ENCODE results near the gene PCID2. TPM values are rescaled to one million over a fixed set of nuclear protein-coding genes. Genes with fewer than 3 reads are reported as not detected.
A peak's percentile ranks its signal among the peaks of the same experiment; 100 is the strongest.

The PCID2 gene
- total and polyA plus RNA-seq, 2 of the 13 experiments (the other 11 are each of a cell fraction or from before 2014, with no cell fraction given) = 65.0 to 111 TPM

DNA sequence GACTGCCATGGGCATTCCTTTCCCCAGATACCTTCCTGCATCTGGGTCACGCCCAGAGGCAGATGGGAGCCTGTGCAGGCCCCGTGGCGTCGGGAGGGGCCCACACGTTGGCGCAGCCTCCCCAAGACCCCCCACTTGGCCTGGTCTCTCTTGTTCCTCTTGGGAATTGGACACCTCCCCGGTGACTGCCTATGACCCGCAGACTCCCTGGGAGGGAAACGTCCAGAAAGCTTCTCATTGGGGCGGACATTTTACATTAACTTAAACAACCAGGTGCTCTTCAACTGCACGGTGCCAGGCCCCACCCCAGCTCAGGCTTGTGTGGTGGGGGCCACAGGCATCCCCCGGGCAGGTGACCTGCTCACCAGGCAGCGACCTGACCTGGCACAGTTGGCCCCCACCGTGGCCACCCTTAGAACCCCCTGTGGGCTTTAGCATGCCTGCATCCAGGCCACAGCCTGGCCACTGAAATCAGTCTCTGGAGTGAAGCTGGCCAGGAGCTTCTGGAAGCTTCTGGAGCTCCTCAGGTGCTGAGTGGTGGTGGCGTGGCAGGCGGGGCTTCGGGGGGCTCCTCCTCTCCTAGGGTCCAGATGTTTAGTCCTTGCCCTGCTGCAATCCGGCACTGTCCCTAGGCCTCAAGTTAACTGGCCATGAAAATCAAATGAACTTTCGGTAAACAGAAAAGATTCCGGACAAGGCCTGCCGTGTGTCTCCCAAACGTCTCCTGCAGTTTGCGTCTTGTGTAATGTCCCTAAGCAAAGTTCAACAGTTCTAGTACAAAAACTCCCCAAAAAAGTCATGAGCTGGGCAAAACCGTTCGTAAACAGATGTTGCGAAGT is 58.5 kb downstream of the PCID2 start (continued):
- TF ChIP-seq ZNF230 (CRISPR knock-in tag; IDR thresholded peaks at IDR 0.05) (no peak; the same call in none of the 2 replicates), RAD21 (CRISPR knock-in tag; IDR thresholded peaks at IDR 0.05) (peak; percentile 8; the same call in 1 of the 2 replicates), DPF2 (CRISPR knock-in tag; IDR thresholded peaks at IDR 0.05; ENCODE audit: borderline replicate concordance, low read depth) (no peak), KLF12 (CRISPR knock-in tag; IDR thresholded peaks at IDR 0.05; ENCODE audit: borderline replicate concordance) (no peak), CBFB (CRISPR knock-in tag; IDR thresholded peaks at IDR 0.05) (no peak), ZKSCAN5 (CRISPR knock-in tag; IDR thresholded peaks at IDR 0.05) (no peak), ZNF737 (CRISPR knock-in tag; IDR thresholded peaks at IDR 0.05; ENCODE audit: borderline replicate concordance) (no peak), ZFP36L1 (CRISPR knock-in tag; IDR thresholded peaks at IDR 0.05) (peak; percentile 59; the same call in 1 of the 2 replicates), ATF5 (CRISPR knock-in tag; IDR thresholded peaks at IDR 0.05; ENCODE audit: low read depth) (peak; percentile 15; the same call in 1 of the 2 replicates), UBTF (CRISPR knock-in tag; IDR thresholded peaks at IDR 0.05) (no peak; the same call in 1 of the 2 replicates), ZNF317 (CRISPR knock-in tag; IDR thresholded peaks at IDR 0.05) (no peak)
- TF ChIP-seq, protein P1, sequence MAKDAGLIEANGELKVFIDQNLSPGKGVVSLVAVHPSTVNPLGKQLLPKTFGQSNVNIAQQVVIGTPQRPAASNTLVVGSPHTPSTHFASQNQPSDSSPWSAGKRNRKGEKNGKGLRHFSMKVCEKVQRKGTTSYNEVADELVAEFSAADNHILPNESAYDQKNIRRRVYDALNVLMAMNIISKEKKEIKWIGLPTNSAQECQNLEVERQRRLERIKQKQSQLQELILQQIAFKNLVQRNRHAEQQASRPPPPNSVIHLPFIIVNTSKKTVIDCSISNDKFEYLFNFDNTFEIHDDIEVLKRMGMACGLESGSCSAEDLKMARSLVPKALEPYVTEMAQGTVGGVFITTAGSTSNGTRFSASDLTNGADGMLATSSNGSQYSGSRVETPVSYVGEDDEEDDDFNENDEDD (CRISPR knock-in tag; IDR thresholded peaks at IDR 0.05; ENCODE audit: borderline replicate concordance) = peak; percentile 34; the same call in 1 of the 2 replicates
- TF ChIP-seq, protein P2, sequence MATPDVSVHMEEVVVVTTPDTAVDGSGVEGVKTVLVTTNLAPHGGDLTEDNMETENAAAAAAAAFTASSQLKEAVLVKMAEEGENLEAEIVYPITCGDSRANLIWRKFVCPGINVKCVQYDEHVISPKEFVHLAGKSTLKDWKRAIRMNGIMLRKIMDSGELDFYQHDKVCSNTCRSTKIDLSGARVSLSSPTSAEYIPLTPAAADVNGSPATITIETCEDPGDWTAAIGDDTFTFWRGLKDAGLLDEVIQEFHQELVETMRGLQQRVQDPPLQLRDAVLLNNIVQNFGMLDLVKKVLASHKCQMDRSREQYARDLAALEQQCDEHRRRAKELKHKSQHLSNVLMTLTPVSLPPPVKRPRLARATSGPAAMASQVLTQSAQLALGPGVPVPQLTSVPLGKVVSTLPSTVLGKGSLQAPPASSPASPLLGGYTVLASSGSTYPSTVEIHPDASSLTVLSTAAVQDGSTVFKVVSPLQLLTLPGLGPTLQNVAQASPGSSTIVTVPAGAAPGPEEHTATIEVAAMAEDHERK (CRISPR knock-in tag; IDR thresholded peaks at IDR 0.05; ENCODE audit: low read depth) = no peak
- TF ChIP-seq, protein P3, sequence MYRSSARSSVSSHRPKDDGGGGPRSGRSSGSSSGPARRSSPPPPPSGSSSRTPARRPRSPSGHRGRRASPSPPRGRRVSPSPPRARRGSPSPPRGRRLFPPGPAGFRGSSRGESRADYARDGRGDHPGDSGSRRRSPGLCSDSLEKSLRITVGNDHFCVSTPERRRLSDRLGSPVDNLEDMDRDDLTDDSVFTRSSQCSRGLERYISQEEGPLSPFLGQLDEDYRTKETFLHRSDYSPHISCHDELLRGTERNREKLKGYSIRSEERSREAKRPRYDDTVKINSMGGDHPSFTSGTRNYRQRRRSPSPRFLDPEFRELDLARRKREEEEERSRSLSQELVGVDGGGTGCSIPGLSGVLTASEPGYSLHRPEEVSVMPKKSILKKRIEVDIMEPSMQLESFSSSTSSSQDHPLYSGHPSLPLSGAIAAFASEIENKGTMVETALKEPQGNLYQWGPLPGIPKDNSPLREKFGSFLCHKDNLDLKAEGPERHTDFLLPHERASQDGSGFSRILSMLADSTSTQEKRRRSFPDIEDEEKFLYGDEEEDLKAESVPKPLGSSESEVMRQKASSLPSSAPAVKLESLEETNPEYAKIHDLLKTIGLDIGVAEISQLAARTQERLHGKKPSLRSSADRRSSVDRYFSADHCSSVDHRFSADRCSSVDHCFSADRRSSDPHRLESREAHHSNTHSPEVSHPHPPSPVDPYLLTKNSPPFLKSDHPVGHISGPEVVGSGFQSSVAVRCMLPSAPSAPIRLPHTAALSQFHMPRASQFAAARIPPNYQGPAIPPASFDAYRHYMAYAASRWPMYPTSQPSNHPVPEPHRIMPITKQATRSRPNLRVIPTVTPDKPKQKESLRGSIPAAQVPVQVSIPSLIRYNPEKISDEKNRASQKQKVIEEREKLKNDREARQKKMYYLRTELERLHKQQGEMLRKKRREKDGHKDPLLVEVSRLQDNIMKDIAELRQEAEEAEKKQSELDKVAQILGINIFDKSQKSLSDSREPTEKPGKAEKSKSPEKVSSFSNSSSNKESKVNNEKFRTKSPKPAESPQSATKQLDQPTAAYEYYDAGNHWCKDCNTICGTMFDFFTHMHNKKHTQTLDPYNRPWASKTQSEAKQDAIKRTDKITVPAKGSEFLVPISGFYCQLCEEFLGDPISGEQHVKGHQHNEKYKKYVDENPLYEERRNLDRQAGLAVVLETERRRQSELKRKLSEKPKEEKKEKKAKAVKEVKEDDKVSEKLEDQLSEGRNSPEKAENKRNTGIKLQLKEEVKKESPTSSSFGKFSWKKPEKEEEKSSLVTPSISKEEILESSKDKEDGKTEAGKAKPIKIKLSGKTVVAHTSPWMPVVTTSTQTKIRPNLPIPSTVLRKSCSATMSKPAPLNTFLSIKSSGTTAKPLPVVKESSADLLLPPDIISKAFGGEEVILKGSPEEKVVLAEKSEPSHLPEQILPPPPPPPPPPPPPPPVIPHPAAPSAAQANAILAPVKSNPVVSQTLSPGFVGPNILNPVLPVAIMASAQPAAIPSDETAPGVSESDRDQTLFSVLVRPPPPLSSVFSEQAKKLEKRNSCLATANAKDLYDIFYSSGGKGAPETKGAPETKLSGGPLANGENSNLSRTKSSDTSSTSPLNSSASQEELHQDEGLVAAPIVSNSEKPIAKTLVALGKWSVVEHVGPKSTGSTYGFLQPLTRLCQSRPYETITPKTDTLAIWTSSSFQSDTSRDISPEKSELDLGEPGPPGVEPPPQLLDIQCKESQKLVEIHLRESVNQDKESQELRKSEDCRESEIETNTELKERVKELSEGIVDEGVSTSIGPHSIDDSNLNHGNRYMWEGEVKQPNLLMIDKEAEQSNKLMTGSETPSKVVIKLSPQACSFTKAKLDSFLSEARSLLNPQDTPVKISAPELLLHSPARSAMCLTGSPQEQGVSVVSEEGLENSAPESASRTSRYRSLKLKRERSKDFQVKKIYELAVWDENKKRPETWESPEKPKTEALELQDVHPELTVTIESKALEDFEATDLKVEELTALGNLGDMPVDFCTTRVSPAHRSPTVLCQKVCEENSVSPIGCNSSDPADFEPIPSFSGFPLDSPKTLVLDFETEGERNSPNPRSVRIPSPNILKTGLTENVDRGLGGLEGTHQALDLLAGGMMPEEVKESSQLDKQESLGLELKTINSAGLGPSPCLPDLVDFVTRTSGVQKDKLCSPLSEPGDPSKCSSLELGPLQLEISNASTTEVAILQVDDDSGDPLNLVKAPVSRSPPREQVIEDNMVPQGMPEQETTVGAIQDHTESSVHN (CRISPR knock-in tag; IDR thresholded peaks at IDR 0.05) = no peak

Data from HepG2 (cell line).